Left renal cortex interstitium (tissue), 4 donors: ENCODE data around the gene CCDC33. TPM values are rescaled to one million over a fixed set of nuclear protein-coding genes. Genes with fewer than 3 reads are reported as not detected.

Experiments
- DNase-seq, 4 donors: peaks; one replicate each; pipeline ENCODE4 v3.0.0-alpha.2; 2013; ENCODE audit warnings: low read depth in 4 of 4, low spot score in 2 of 4, missing footprints in 1 of 4
- polyA plus RNA-seq, 4 donors: library from polyadenylated mRNA; unstranded; fragments of 120-200 nt; gene quantifications; one replicate each; pipeline ENCODE4 v1.2.1, GENCODE V29; 2013; ENCODE audit not compliant: insufficient read length in 4 of 4

The CCDC33 gene
- 10 to 100 TPM in 1 of 4 donors, 1 to 10 TPM in 3; 4.8 to 10.4 (median 6.4) TPM for polyA plus RNA-seq

- DNase-seq, result no peak
These were observed at the start of gene CCDC33 for GRCh38 chr15:74235962-74236361. Gene CCDC33 (plus strand): TSS chr15:74236326. CDS start chr15:74236720, 394 bp downstream.

- DNase-seq, result no peak
These were observed 47.9 kb upstream of the CCDC33 start for GRCh38 chr15:74188216-74188615.

- no peak for DNase-seq
These were observed 44.3 kb upstream of the CCDC33 start for GRCh38 chr15:74191798-74192197.

GRCh38 chr15:74192751-74193150 is 43.4 kb upstream of the CCDC33 start:
- no peak for DNase-seq

- DNase-seq, result no peak
These were observed 42.8 kb upstream of the CCDC33 start for GRCh38 chr15:74193299-74193718.

GRCh38 chr15:74193905-74194304 is 42.2 kb upstream of the CCDC33 start:
- DNase-seq, result no peak

GRCh38 chr15:74194572-74195559 is 41.3 kb upstream of the CCDC33 start:
- no peak for DNase-seq

GRCh38 chr15:74196175-74196574 is 40.0 kb upstream of the CCDC33 start:
- no peak for DNase-seq

GRCh38 chr15:74197176-74197965 is 38.8 kb upstream of the CCDC33 start:
- no peak for DNase-seq

- DNase-seq, result no peak
These were observed 36.9 kb upstream of the CCDC33 start for GRCh38 chr15:74199297-74199652.

GRCh38 chr15:74200412-74200815 is 35.7 kb upstream of the CCDC33 start:
- no peak for DNase-seq

- DNase-seq, result no peak
These were observed 35.2 kb upstream of the CCDC33 start for GRCh38 chr15:74200871-74201419.

GRCh38 chr15:74201710-74202420 is 34.3 kb upstream of the CCDC33 start:
- DNase-seq, result no peak

- DNase-seq, result no peak
These were observed 33.4 kb upstream of the CCDC33 start, which contains the start of gene STRA6 for GRCh38 chr15:74202452-74203401. Gene STRA6 (minus strand): TSS chr15:74202787. CDS start chr15:74202267, 520 bp downstream.

GRCh38 chr15:74203914-74204431 is 32.2 kb upstream of the CCDC33 start:
- DNase-seq, result no peak

GRCh38 chr15:74205582-74205947 is 30.6 kb upstream of the CCDC33 start:
- DNase-seq, result no peak

- no peak for DNase-seq
These were observed 29.3 kb upstream of the CCDC33 start for GRCh38 chr15:74206801-74207281.

- no peak for DNase-seq
These were observed 28.3 kb upstream of the CCDC33 start for GRCh38 chr15:74207652-74208440.
